ENCODE measurements around the gene LCNL1. TPM values are rescaled to one million over a fixed set of nuclear protein-coding genes. Genes with fewer than 3 reads are reported as not detected.

Gene LCNL1
- polyA plus RNA-seq, 1 donor (not counting 4 experiments of a cell fraction or from before 2014, with no cell fraction given): not detected

GRCh38 chr9:136945333-136946227 lies 37.2 kb upstream of the LCNL1 start:
- no peak for FAIRE-seq
- Histone ChIP-seq H3K4me3 (ENCODE audit: control insufficient read depth in 2 of 3, extremely low read depth in 1 of 3, insufficient read depth in 2 of 3, low read depth in 1 of 3, low read length in 3 of 3) (no peak overlapping the region), H3K9me1 (ENCODE audit: control insufficient read depth, extremely low read depth, insufficient read depth, low read length) (no peaks in the 10 kb centered on the region), H3K9ac (ENCODE audit: control insufficient read depth, extremely low read depth, insufficient read depth, low read length) (no peak overlapping the region), H3K4me2 (ENCODE audit: control insufficient read depth, extremely low read depth, insufficient read depth, low read depth, low read length) (no peak overlapping the region), H3K36me3 (ENCODE audit: control insufficient read depth in 2 of 2, extremely low read depth in 1 of 2, insufficient read depth in 2 of 2, low read length in 2 of 2) (peaks cover 9 to 16% of the 10 kb centered on the region in 2 experiments), H4K20me1 (ENCODE audit: control insufficient read depth, extremely low read depth, insufficient read depth, low read length) (no peaks in the 10 kb centered on the region), H3K79me2 (ENCODE audit: control insufficient read depth, insufficient read depth, low read length) (peaks cover 31% of the 10 kb centered on the region), H3K27me3 (ENCODE audit: control insufficient read depth, extremely low read depth, insufficient read depth, low read length) (no peaks in the 10 kb centered on the region), H2AFZ (ENCODE audit: control insufficient read depth, low read length) (no peak overlapping the region), H3K27ac (ENCODE audit: control insufficient read depth, insufficient read depth, low read length) (no peak overlapping the region), H3K9me3 (ENCODE audit: control insufficient read depth, low read depth, low read length) (no peaks in the 10 kb centered on the region), H3K4me1 (ENCODE audit: control insufficient read depth, extremely low read depth, insufficient read depth, low read length) (peaks cover 19% of the 10 kb centered on the region)
- dilution Hi-C loops (cut with MboI; ENCODE audit: extremely low pct_ligation_motif_present, low sequenced_read_pairs): loop anchor here (25.0 kb wide), 1 partner anchor 133 kb away; the partner anchor contains the start of gene RABL6
- DNase-seq (ENCODE audit: low read depth, low spot score): no peak
- TF ChIP-seq EZH2 (IDR thresholded peaks at IDR 0.05; ENCODE audit: low read length) (no peak), CTCF (optimal IDR thresholded peaks at IDR 0.05 in 1 of 3, IDR thresholded peaks at IDR 0.05 in 1 of 3, conservative IDR thresholded peaks at IDR 0.05 in 1 of 3; ENCODE audit: extremely low read depth in 1 of 3, insufficient read depth in 2 of 3, low read length in 3 of 3) (no peak)

- Histone ChIP-seq H3K4me1 (ENCODE audit: control insufficient read depth, extremely low read depth, insufficient read depth, low read length) (peaks cover 19% of the 10 kb centered on the region), H2AFZ (ENCODE audit: control insufficient read depth, low read length) (no peak overlapping the region), H3K27ac (ENCODE audit: control insufficient read depth, insufficient read depth, low read length) (no peak overlapping the region), H3K4me2 (ENCODE audit: control insufficient read depth, extremely low read depth, insufficient read depth, low read depth, low read length) (no peak overlapping the region), H3K9me1 (ENCODE audit: control insufficient read depth, extremely low read depth, insufficient read depth, low read length) (no peaks in the 10 kb centered on the region), H3K9me3 (ENCODE audit: control insufficient read depth, low read depth, low read length) (no peaks in the 10 kb centered on the region), H3K4me3 (ENCODE audit: control insufficient read depth in 2 of 3, extremely low read depth in 1 of 3, insufficient read depth in 2 of 3, low read depth in 1 of 3, low read length in 3 of 3) (no peak overlapping the region), H3K79me2 (ENCODE audit: control insufficient read depth, insufficient read depth, low read length) (peaks cover 27% of the 10 kb centered on the region), H3K27me3 (ENCODE audit: control insufficient read depth, extremely low read depth, insufficient read depth, low read length) (no peaks in the 10 kb centered on the region), H4K20me1 (ENCODE audit: control insufficient read depth, extremely low read depth, insufficient read depth, low read length) (no peaks in the 10 kb centered on the region), H3K9ac (ENCODE audit: control insufficient read depth, extremely low read depth, insufficient read depth, low read length) (no peak overlapping the region), H3K36me3 (ENCODE audit: control insufficient read depth in 2 of 2, extremely low read depth in 1 of 2, insufficient read depth in 2 of 2, low read length in 2 of 2) (peaks cover 6 to 8% of the 10 kb centered on the region in 2 experiments)
- dilution Hi-C loops (cut with MboI; ENCODE audit: extremely low pct_ligation_motif_present, low sequenced_read_pairs): loop anchor here (25.0 kb wide), 1 partner anchor 134 kb away; the partner anchor contains the start of gene RABL6
- TF ChIP-seq EZH2 (IDR thresholded peaks at IDR 0.05; ENCODE audit: low read length): no peak
- TF ChIP-seq CTCF (optimal IDR thresholded peaks at IDR 0.05 in 1 of 3, IDR thresholded peaks at IDR 0.05 in 1 of 3, conservative IDR thresholded peaks at IDR 0.05 in 1 of 3; ENCODE audit: extremely low read depth in 1 of 3, insufficient read depth in 2 of 3, low read length in 3 of 3): no peak
- FAIRE-seq (no peak), DNase-seq (ENCODE audit: low read depth, low spot score) (no peak)
These were observed 36.4 kb upstream of the LCNL1 start for GRCh38 chr9:136946228-136947027.
